ENCODE results near the gene DIRAS1.

Gene DIRAS1

GRCh38 chr19:2720777-2721569 lies at the start of gene DIRAS1:
Gene DIRAS1 (minus strand): TSS chr19:2721372. CDS start chr19:2717806, 3,566 bp downstream.
- no peak for DNase-seq

GRCh38 chr19:2770055-2771013 lies 49.2 kb upstream of the DIRAS1 start:
- DNase-seq, result peak; percentile 23

- no peak for DNase-seq
Measured at GRCh38 chr19:2769218-2769617, 48.0 kb upstream of the DIRAS1 start.

- DNase-seq, result no peak
Measured at GRCh38 chr19:2768365-2769132, 47.4 kb upstream of the DIRAS1 start.

GRCh38 chr19:2767688-2768087 lies 46.5 kb upstream of the DIRAS1 start:
- DNase-seq, result no peak

GRCh38 chr19:2766594-2767372 lies 45.6 kb upstream of the DIRAS1 start:
- DNase-seq, result no peak

- DNase-seq, result no peak
Measured at GRCh38 chr19:2765376-2765775, 44.2 kb upstream of the DIRAS1 start.

GRCh38 chr19:2764945-2765344 lies 43.8 kb upstream of the DIRAS1 start:
- DNase-seq, result no peak

GRCh38 chr19:2763687-2764086 lies 42.5 kb upstream of the DIRAS1 start:
- DNase-seq, result no peak

- DNase-seq, result no peak
Measured at GRCh38 chr19:2762783-2763496, 41.8 kb upstream of the DIRAS1 start.

- no peak for DNase-seq
Measured at GRCh38 chr19:2761876-2762782, 41.0 kb upstream of the DIRAS1 start.

- no peak for DNase-seq
Measured at GRCh38 chr19:2761309-2761677, 40.1 kb upstream of the DIRAS1 start.

- DNase-seq, result no peak
Measured at GRCh38 chr19:2759965-2760364, 38.8 kb upstream of the DIRAS1 start.

- DNase-seq, result no peak
Measured at GRCh38 chr19:2759362-2759761, 38.2 kb upstream of the DIRAS1 start.

GRCh38 chr19:2758601-2759313 lies 37.6 kb upstream of the DIRAS1 start:
- no peak for DNase-seq

- DNase-seq, result no peak
Measured at GRCh38 chr19:2756921-2757881, 36.0 kb upstream of the DIRAS1 start.

GRCh38 chr19:2756477-2756876 lies 35.3 kb upstream of the DIRAS1 start:
- no peak for DNase-seq

GRCh38 chr19:2755811-2756210 lies 34.6 kb upstream of the DIRAS1 start:
- no peak for DNase-seq

GRCh38 chr19:2755448-2755705 lies 34.2 kb upstream of the DIRAS1 start:
- no peak for DNase-seq

All from fibroblast of upper back skin (primary cell).